NT2/D1 (cell line): ENCODE measurements around the gene SURF1.

Experiments used
- YY1 ChIP-seq: IDR thresholded peaks from 2 replicates; pipeline ENCODE4 v1.6.1; 2011; ENCODE audit not compliant: insufficient read length, insufficient read depth
- ZNF274 ChIP-seq: IDR thresholded peaks from 2 replicates; pipeline ENCODE4 v1.6.1; 2011; ENCODE audit warnings: mild to moderate bottlenecking, low read depth, low read length

DNA sequence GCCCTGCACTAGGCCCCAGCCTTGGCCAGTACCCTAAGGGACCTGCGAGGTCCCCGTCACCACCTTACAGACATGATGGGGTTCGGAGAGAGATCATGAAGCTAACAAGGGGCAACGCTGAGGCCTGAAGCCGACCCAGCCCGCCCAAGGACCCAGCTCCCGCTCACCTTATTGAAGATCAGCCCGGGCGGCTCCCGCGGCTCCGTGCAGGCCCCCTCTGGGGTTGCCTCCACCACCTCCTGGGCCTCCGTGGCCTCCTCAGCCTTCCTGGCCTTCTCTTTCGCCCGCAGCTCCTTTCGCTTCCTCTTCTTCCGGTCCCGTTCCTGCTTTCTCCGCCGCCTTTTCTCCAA is 23.9 kb downstream of the SURF1 start:
- TF ChIP-seq ZNF274 (no peak), YY1 (no peak)
